WTC11 (cell line): ENCODE data around the gene BAIAP2L2.

Experiments
- CTCF ChIP-seq: fragments of 200-600 bp; IDR thresholded peaks from 2 replicates; pipeline ENCODE4 v1.8.0; 2022; ENCODE audit warnings: antibody characterized with exemption
- FOXK1 ChIP-seq: sonication (generic); formaldehyde crosslinking; IDR thresholded peaks from 2 replicates; pipeline ENCODE4 v1.8.0; 2022; ENCODE audit warnings: mild to moderate bottlenecking, moderate library complexity, missing genetic modification reagents
- RELA ChIP-seq: sonication (generic); formaldehyde crosslinking; IDR thresholded peaks from 2 replicates; pipeline ENCODE4 v1.8.1; 2022; ENCODE audit warnings: missing genetic modification reagents, mild to moderate bottlenecking, borderline replicate concordance
- TF ChIP-seq, protein P1 (sequence below): sonication (generic); formaldehyde crosslinking; IDR thresholded peaks from 2 replicates; pipeline ENCODE4 v1.8.0; 2022; ENCODE audit warnings: mild to moderate bottlenecking, missing genetic modification reagents

- TF ChIP-seq RELA (no peak), CTCF (no peak), FOXK1 (CRISPR knock-in tag) (no peak)
- TF ChIP-seq, protein P1, sequence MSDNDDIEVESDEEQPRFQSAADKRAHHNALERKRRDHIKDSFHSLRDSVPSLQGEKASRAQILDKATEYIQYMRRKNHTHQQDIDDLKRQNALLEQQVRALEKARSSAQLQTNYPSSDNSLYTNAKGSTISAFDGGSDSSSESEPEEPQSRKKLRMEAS: no peak
Measured at GRCh38 chr22:38125751-38126201, 15.3 kb upstream of the BAIAP2L2 start.
